Adrenal gland (tissue), 5 donors: ENCODE data around the gene CDH15.

Source experiments
- CTCF ChIP-seq, 6 experiments: fragments of 450-650 bp in 4 of 6; fragments of 200-600 bp in 2 of 6; sonication (generic) in 1 of 6; IDR thresholded peaks; 1 replicate in 5 of 6; 2 replicates in 1 of 6; pipeline versions ENCODE4 v1.5.1 to v1.8.0; 2016 to 2021; ENCODE audit warnings: antibody characterized with exemption in 6 of 6, mild to moderate bottlenecking in 2 of 6, moderate library complexity in 1 of 6
- POLR2A ChIP-seq, 2 donors: fragments of 450-650 bp; IDR thresholded peaks; one replicate each; pipeline ENCODE4 v1.6.1; 2017; ENCODE audit warnings: antibody characterized with exemption in 2 of 2, mild to moderate bottlenecking in 2 of 2, moderate library complexity in 1 of 2
- donor health status: DM: no; HTN: no; CAD: no.

GRCh38 chr16:89163297-89163696 is 8.3 kb upstream of the CDH15 start:
- TF ChIP-seq CTCF (IDR thresholded peaks at IDR 0.05) (no peak), POLR2A (IDR thresholded peaks at IDR 0.05) (no peak)
